Glutamatergic neuron (in vitro differentiated cells): ENCODE results near the gene BEAN1. TPM values are rescaled to one million over a fixed set of nuclear protein-coding genes. Genes with fewer than 3 reads are reported as not detected.

Source experiments
- DNase-seq: peaks from one replicate; pipeline ENCODE4 v3.0.0; 2022
- H3K27ac Mint-ChIP-seq: one replicate; pipeline ENCODE4 v1.8.0; 2020; ENCODE audit warnings: mild to moderate bottlenecking, mixed read lengths, inconsistent platforms; ENCODE audit not compliant: unreplicated experiment
- H3K27me3 Mint-ChIP-seq: one replicate; pipeline ENCODE4 v1.8.0; 2020; ENCODE audit warnings: mild to moderate bottlenecking, moderate library complexity, mixed read lengths, inconsistent platforms; ENCODE audit not compliant: unreplicated experiment
- H3K36me3 Mint-ChIP-seq: one replicate; pipeline ENCODE4 v1.8.0; 2020; ENCODE audit warnings: mild to moderate bottlenecking, mixed read lengths, inconsistent platforms; ENCODE audit not compliant: unreplicated experiment
- H3K4me1 Mint-ChIP-seq: one replicate; pipeline ENCODE4 v1.8.0; 2020; ENCODE audit warnings: mild to moderate bottlenecking, low read depth, mixed read lengths, inconsistent platforms; ENCODE audit not compliant: unreplicated experiment
- H3K4me3 Mint-ChIP-seq: one replicate; pipeline ENCODE4 v1.8.0; 2020; ENCODE audit warnings: mild to moderate bottlenecking, mixed read lengths, inconsistent platforms; ENCODE audit not compliant: unreplicated experiment
- H3K9me3 Mint-ChIP-seq: one replicate; pipeline ENCODE4 v1.8.0; 2020; ENCODE audit warnings: mild to moderate bottlenecking, moderate library complexity, mixed read lengths, inconsistent platforms; ENCODE audit not compliant: unreplicated experiment
- CTCF ChIP-seq: fragments of 200-600 bp; sonication (generic); IDR thresholded peaks from one replicate; pipeline ENCODE4 v1.5.0; 2021; ENCODE audit not compliant: partially characterized antibody, unreplicated experiment
- total RNA-seq: library from RNA; stranded (reverse); fragmentation: NEBNext Ultra II Directional; extraction: Animal tissue kit (Norgen Biotek cat#: 25700); gene quantifications from one replicate; pipeline ENCODE4 v1.2.1, GENCODE V29; 2021; ENCODE audit not compliant: unreplicated experiment

Gene BEAN1
- total RNA-seq, 1 donor from 2014 or later: 1.8 TPM

DNA sequence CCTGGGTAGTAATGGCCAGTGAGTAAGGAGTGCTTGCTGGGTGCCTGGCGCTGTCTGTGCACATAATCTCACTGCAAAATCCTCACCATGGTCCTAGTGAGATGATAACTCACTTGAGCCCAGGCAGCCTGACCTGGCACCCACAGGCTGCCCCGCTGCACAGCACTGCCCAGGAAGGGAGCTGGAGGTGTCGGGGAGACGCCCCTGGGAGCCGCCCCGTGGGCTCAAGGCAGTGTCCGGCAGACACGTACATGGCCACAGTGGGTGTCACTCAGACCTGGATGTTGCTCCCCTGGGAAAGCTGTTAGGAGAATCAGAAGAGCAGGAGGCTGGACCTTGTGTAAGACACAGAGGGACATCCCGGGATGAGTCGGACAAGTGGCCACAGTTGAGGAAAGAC is 44.2 kb downstream of the BEAN1 start:
- Mint-ChIP-seq H3K4me1 (no peaks in the 10 kb centered on the region), H3K4me3 (no peak overlapping the region), H3K27ac (no peak overlapping the region), H3K9me3 (peaks cover 9% of the 10 kb centered on the region), H3K36me3 (peaks cover 2% of the 10 kb centered on the region), H3K27me3 (peaks cover 15% of the 10 kb centered on the region)
- TF ChIP-seq CTCF: no peak
- DNase-seq: no peak

GRCh38 chr16:66471716-66472393 is 44.8 kb downstream of the BEAN1 start:
- Mint-ChIP-seq H3K9me3 (peaks cover 9% of the 10 kb centered on the region), H3K4me3 (no peak overlapping the region), H3K36me3 (no peaks in the 10 kb centered on the region), H3K4me1 (no peaks in the 10 kb centered on the region), H3K27ac (no peak overlapping the region), H3K27me3 (peaks cover 15% of the 10 kb centered on the region)
- no peak for TF ChIP-seq CTCF
- no peak for DNase-seq

- Mint-ChIP-seq H3K27ac (no peak overlapping the region), H3K36me3 (no peaks in the 10 kb centered on the region), H3K27me3 (peaks cover 15% of the 10 kb centered on the region), H3K9me3 (peaks cover 11% of the 10 kb centered on the region), H3K4me3 (no peak overlapping the region), H3K4me1 (no peaks in the 10 kb centered on the region)
- no peak for TF ChIP-seq CTCF
- DNase-seq: no peak
These were observed 46.0 kb downstream of the BEAN1 start for GRCh38 chr16:66473051-66473571.

GRCh38 chr16:66473654-66474519 is 46.8 kb downstream of the BEAN1 start:
- peaks cover 12% of the 10 kb centered on the region for H3K9me3 Mint-ChIP-seq
- H3K27me3 Mint-ChIP-seq: peaks cover 14% of the 10 kb centered on the region
- no peak for DNase-seq
- H3K4me1 Mint-ChIP-seq: peaks cover 2% of the 10 kb centered on the region
- TF ChIP-seq CTCF: no peak
- H3K27ac Mint-ChIP-seq: no peak overlapping the region
- H3K4me3 Mint-ChIP-seq: no peak overlapping the region
- H3K36me3 Mint-ChIP-seq: no peaks in the 10 kb centered on the region
